Fibroblast of upper back skin (primary cell): ENCODE measurements around the gene KEL.
A peak's percentile ranks its signal among the peaks of the same experiment; 100 is the strongest.

Experiments
- DNase-seq: peaks from one replicate; pipeline ENCODE4 v3.0.0-alpha.2; 2013

KEL gene

DNA sequence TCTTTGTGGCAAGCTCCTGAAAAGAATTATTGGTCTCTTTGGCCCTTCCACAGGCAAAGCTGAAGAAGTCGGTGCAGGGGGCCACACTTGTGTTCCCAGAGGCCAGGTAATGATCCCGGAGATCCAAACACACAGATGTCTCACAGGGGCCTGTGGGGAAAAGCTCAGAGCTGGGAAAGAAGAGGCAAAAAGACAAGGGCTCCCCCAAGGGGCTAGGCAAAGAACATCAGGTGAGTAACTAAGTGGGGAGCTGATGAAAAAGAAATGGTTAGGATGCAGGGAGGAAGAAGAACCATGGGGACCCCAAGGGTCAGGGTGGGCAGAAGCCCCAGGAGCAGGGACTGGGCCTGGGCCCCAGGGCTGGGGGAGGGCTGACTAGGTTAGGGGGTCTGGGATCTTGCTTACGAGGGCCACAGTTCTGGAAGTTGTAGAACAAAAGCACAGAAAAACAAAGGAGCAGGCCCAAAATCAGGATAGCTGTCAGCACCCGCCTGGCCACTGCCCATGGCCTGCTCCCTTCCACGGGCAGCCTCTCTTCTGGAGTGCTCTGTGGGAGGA, 1.1 kb downstream of the KEL start:
- no peak for DNase-seq

DNA sequence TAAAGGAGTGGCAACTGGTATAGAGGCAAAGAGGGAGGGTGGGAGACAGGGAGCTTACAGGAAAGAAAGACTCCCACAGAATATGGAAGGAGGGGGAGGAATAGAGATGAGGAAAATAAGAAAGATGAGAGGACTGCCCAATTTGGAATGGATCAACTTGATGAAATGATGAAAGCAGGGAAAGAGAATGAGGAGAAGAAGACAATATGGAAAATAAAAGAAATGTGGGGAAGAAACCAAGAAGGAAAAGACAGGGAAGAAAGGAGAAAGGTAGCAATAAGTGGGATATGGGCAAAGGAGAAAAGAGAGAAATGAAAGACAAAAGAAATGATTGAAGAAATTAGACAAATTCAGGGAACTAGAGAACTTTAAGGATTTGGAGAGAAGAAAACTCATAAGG, 3.0 kb downstream of the KEL start:
- no peak for DNase-seq

DNA sequence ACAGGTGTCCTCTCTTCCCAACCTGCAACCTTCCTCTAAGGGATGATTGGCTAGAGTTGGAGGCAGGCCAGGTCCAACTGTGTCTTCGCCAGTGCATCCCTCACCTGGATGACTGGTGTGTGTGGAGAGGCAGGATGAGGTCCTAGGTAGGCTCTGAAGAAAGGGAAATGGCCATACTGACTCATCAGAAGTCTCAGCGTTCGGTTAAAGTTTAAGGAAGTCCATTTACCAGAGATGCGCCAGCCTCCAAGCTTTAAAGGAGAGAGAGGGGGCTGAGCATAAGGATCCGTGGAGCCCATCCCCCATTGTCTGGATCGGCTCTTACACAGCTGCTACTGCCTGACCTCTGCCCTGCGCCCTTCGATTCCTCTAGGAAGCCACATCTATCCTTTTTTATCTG, 4.4 kb downstream of the KEL start:
- DNase-seq: no peak

DNA sequence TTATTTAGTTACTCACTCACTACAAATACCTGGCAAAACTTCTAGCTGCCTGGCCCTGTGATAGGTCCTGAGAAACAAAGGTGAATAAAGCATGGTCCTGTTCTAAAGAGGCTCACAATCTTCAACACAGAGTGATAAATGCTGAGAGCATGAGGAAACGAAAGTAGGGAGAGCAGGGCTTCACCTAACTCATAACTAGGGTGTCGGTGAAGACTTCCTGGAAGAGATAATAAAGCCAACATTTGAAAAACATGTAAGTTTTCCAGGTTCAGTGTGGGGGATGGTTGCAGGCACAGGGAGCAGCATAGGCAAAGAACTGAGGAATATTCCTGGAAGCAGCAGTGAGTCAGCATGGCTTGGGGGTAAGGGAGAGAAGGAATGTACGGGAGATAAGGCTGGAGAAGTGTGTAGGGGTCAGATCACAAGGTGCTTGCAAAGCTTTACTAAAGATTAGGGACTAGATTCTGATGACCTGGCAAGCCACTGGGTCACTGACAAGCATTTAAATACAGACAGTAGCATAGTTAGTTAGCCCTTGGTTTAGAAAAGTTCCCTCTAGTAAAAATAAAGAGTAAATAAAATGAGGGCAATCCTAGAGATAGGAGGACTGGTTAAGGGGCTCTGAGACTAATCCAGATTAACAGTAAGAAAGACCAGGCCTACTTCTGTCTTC, 5.1 kb downstream of the KEL start:
- peak; percentile 13 for DNase-seq

DNA sequence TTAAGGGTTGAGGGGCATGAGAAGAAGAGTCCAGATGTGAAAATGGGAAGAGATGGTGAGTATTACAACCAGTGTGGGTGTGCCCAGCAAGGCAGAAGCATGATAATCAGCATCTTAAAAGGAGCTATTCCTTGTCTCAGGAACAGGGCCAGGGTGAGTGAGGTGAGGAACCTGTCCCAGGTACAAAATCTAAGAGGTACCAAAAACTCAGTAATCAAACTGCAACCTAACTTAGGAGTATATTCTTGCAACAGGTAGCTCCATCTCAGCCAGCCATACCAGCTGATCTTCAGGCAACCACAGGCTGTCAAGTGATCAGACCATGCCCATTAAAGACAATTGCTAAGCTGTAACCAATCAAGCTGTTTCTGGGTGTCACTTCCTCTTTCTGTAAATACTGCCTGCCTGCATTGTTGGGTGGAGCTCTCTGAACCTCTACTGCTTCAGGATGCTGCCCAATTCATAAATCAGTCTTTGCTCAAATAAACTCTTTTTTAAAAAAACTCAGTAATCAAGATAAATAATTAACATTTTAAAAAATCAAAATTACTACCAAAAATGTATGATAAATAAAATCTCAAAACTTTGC, 7.4 kb downstream of the KEL start:
- no peak for DNase-seq

DNA sequence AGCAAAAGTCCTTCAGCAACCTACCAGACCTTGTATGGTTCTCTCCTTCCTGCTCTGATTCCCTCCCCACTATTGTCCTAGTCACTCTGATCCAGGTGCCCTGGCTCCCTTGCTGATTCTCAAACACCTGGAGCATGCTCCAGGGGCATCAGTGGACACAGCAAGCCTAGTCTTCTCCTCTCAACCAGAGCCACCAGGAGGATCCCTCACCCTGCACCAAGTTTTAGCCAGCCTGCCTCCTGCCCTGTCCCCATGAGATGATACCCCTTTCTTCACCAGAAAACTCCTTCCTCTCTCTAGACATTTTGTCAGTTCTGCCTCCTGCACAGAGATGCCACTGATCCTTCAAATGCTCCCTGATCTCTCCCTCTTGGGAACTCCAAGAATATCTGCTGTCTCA, 11.9 kb downstream of the KEL start:
- no peak for DNase-seq

DNA sequence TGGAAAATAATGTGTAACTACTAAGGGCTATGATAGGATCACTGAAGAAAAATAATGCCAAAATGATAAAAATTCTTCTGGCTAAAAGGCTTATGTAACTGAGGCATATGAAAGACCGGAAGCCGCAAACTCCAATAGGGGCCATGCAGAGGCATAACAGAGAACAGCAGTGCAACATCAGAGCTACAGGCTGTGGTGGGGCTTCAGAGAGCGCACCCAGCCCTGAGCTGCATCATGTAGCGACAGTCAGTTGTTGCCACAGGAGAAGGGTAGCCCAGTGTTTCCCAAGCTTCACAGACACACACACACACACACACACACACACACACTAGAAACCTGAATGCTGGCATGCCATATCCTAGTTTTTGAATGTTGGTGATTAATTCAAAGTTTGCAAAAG, 13.6 kb downstream of the KEL start:
- no peak for DNase-seq

DNA sequence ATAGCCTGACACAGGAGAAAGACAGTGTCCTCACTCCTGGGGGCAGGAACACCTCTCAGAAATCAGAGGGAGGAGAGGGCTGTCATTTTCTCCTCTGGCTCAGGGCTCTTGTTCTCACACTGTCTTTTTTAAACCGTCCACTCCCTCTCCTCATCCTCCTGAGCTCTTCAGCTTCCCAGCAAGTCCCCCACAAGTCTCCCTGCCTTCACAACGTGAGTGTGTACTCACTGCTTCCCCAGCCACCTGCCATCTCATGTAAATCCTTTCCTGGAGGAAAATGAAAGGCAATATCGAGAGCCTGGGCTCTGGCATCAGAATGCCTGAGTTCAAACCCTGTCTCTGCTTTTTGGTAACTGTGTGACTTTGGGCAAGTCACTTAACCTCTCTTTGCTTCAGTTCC, 17.2 kb downstream of the KEL start:
- no peak for DNase-seq

DNA sequence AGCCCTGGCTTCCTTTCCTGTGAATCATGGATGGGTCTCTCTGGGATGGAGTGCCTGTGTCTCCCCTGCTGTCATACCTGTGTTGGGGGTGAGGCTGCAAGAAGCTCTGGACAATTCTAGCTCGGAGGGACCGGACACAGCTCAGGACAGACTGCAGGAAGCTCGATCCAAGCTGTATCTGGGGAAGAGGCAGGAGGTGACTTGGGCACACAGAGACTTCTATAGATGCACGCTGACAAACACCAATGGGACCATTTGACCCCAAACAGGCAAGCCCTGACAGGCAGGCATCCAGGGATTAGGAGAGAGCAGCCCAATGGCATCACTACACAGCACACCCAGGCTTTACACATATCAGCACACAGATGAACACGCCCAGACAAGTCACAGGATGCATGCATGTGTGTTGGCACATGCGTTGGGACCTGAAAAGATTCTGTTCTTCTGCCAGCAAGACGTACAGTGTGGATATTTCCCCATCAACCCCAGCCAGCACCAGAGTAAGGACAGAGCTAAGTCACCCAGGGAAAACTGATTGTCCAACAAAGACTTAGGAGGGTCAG, 18.4 kb downstream of the KEL start:
- no peak for DNase-seq

DNA sequence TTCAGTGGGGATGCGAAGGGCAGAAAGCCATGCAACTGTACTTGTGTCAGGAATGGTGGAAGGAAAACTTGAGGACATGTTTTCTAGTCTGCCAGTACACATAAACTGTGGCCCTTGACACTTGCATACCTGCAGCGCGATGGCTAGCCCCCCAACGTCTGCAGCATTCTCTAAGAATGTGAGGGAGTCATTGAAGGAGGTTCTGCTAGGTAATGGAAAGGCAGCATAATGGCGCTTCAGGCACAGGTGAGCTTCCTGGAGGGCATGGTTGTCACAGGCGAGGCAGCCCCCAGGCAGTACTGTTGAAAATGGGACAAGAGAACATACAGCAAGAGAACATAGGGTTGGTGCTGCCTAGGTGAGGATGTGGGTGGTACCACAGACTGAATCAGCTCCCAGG, 19.4 kb downstream of the KEL start:
- no peak for DNase-seq

DNA sequence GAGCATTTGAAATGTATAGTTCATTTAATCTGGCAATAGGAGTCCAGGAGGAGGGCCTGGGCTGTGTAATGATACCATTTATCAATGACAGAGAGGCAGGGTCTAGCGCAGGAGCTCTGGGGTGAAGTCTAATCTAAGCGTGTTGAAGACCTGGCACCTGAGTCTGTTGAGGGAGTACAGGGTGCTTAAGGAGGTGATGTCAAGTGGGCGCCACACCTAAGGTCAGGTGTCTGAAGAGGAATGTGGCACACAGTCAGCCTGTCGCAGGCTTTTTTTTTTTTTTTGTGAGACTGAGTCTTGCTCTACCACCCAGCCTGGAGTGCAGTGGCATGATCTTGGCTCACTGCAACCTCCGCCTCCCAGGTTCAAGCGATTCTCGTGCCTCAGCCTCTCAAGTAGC, 20.6 kb downstream of the KEL start:
- no peak for DNase-seq

DNA sequence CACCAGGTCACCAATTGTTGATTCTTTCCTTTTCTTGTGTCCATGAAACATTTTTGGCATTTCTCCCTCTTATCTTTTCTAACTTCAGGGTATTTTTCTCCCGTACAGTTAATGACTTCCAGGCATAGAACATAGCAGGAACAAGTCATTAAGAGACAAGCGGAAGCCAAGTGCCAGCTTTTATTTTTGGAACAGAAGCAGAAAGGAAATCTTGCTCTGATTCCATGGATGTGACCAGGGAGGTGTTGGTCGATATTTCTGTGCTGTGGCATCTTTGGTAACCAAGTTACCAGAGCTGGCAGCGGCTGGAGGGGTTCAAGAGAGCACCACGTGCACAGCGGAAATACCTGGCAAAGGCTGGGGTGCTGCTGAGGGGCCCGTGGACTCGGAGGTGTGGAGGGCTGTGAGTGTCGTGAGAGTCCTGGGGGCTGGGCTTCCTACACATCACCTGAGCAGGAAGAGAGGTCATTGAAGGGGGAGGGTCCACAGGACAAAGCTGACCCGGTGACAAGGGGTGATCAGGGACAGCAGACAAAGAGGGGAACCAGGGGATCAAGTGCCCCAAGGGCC, 21.1 kb downstream of the KEL start:
- DNase-seq: no peak

DNA sequence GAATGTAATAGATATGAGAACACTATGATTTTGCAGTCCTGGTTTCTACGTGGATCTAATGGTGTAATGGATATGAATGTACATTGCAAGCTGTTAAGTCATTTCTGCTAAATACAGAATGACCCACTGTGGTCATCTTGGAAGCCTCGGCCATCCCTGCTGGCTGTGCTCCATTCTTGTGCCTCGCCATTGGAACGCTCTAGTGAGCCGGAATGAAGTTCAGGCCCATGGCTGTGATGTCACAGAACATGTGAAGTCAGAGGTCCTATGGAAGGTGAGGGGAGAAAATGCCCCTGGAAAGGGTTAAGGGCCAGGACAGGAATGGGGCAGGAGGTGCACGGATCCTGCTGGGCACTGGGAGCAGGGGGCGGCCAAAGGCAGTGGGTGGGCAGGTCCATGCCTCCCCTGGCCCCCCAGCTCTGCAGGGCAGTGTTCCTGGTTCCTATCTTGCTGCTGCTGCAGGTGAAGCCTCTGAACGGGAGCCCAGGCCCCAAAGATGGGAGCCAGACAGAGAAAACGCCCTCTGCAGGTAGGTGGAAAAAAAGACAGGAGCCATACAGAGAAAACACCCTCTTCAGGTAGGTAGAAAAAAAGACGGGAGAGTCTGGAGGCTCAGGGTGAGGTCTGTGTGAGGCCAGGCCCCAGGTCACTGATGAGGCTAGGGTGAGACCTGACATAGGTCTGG, 22.8 kb downstream of the KEL start, which contains the start of gene LLCFC1:
Gene LLCFC1 (plus strand): TSS at position 259 of the 685 bp plus-strand sequence. CDS start 138 bp downstream, at position 397.
- no peak for DNase-seq

DNA sequence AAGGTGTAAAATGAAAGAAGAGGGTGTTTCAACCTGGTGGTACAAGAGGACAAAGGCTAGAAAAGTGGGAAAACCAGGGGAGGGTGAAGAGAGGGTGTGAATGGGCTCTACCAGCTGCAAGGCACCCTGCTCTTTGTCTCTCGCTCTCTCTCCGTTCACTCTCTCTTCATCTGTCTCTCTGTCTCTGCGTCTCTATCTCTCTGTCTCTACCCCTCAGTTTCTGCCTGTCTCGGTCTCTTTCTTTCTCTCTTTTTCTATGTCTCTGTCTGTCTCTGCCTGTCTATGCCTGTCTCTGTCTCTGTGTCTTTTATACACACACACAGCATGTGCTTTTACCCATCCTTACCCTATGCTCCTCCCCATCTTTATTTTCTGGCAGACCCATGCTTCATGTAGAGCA, 23.6 kb downstream of the KEL start:
- DNase-seq: no peak

DNA sequence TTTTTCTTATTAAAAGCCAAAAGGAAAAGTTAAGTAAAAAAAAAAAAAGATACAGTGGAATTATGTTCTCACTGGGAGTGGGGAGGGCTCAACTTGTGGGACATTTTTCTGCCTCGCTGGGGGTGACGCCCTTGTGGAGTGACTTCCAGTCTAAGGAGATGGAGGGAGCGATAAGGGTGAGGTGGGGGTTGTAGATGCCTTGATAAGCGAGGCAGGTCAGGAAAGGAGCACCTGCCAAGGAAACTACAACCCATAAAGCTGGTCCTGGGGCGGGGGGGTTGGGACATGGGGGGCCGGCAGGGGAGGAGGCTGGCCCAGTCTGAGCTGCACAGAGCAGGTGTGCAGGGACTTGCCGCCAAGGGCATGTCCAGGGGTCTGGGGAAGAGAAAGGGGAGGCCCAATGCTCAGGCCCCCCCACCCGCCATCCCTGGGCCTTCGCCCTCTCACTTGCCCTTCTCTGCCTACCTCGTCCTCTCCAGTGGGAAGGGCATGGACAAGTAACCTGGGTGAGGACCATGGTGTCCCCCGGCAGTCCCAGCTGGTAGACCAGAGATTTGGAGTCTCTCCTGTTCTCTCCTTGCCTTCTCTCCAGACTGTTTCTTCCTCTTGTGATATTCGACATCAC, 26.1 kb downstream of the KEL start:
- no peak for DNase-seq

DNA sequence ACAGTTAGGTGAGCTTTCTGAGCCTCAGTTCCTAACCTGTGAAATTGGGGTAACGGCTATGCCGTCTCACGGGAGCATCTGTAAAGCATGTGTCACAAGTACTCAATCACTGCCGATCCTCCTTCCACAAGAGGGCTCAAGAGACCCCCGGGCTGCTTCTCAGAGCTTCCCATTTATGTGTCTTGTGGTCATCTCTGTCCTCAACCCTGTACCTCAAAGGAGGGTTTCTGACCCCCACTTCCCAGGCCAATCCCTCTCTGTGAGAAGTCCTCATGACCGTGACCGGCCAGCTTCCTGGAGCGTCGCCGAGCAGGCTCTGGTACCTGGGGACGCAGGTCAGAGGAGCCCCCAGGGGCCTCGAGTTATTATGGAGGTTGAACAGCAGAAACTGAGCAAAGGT, 28.1 kb downstream of the KEL start:
- DNase-seq: no peak

DNA sequence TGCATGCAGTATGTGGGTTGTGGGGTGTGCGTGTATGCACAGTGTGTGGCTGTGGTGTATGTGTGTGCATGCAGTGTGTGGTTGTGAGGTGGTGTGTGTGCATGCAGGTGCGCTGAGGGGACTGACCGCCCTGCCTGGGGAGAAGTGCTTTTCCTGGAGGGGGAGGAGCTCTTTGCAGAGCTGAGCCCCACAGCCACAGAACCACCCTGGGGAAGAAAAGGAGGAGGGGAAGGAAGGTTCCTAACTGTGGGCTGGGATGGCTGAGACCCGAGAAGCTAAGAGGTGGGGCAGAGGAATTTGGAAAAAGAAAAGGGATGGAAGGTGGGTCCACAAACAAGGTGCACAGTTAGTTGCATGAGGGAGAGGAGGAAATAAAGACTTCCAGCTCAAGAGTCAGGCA, 28.5 kb downstream of the KEL start, which contains the start of gene TRPV5:
Gene TRPV5 (minus strand): TSS at position 123 of the 400 bp plus-strand sequence. CDS start 287 bp downstream, outside the sequence.
- DNase-seq: no peak

DNA sequence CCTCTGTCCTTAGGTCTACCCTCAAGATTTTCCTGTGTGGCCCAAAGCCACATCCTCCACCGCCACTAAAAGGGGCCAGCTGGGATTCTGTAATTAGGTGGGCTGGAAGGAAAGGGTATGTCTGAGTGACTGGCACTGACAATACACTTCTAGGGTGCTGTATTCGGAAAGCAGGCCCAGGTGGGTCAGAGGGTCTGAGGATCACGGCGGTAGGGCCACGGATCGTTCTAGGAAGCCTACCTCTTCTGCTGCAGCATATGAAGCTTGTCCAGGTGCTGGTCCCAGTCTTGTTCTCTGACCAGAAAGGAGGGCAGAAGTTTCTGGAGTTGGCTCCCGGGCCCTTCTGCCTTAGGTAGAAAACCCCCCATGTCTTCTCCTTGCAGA, 29.1 kb downstream of the KEL start:
- DNase-seq: no peak

DNA sequence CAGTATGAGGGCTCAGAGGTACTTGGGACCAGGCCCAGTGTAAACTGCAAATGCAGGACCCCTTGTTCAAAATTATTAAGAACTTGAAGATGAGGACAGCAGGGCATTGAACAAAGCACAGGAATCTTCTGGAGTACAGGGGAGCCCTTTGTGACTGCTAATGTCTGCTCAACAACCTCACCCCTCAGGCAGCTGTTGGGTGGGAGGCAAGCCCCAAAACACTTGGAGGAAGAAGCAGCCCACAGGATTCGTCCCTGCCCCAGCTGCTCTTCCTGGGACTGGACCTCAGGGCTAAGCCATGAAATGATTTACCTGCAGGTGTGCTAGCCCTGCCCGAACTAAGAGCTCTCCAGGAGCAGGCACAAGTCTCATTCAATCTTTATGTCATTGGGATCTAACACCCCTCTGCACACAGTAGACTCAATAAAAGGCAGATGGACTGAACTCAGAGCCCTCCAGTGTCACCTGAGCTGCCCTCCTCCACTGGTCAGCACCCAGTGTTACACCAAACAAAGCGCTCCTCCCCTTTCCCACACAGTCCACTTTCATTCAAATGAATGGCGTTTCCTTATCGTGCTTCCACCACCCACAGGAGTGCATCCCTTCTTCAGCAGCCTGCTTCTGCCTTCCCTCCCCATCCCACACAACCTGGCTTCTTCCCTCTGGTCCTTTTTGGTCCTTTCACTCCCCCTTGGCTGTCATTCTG, 29.6 kb downstream of the KEL start:
- DNase-seq: no peak

DNA sequence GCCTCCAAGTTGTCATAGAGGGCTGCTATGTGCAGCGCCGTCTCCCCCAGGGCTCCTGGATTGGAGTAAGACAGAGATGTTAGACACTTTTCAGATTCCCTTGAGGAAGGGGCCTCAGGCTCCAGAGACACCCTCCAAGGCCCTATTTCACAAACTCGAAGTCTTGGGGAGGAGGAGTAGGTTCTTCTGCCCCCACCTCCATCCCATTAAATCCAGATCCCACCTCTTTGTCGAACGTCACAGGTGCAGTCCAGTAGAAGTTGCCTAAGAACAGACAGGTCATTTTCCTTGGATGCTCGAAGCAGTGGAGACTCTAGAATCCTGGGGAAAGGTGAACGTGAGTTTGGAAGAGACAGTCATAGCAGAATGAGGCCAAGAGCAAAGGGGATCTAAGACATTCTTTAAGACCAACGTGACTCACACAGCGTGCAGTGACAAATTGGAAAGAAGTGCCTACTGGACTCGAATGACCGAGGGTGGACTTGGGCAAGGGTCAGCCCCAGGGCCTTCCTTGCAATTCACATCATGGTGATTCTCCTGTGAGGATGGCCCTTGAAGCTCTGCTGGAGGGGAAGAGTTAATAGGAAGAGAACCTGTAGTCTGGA, 31.9 kb downstream of the KEL start:
- no peak for DNase-seq

DNA sequence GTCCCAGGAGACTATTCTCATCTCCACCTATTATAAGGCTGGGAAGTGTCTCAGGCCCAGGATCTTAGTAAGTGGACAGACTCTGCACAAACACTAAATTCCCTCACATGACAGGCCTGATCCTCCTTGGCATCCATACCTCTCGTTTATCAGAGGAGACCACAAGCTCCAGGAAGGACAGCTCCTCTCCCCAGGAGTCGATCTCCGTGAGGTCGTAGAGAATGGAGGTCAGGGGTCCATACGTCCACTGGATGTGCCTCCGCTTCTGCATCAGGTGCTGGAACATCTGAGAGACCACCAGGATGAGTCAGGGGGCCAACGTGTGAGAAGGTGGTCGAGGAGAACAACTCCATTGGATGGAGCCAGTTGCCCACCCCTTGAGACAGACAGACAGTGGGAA, 34.2 kb downstream of the KEL start:
- no peak for DNase-seq
